Stimulated activated CD4-positive, alpha-beta T cell treated with anti-CD3 and anti-CD28 coated beads, TNF-alpha, amount 100 ng/mL, for 1 hour (primary cell): ENCODE measurements around the gene DCUN1D4.
A peak's percentile ranks its signal among the peaks of the same experiment; 100 is the strongest.
"Not testable (repeated sequence)": the region's sequence is repeated elsewhere in the genome, so short reads cannot be mapped to it uniquely, and the experiment has no call there.

ENCODE experiments used
- DNase-seq, 3 donors: peaks; one replicate each; pipeline ENCODE4 v3.0.0-alpha.2; 2020; ENCODE audit warnings: low read depth in 3 of 3, low spot score in 1 of 3

Gene DCUN1D4

GRCh38 chr4:51893402-51893801, 50.4 kb downstream of the DCUN1D4 start:
- DNase-seq: not testable (repeated sequence)

- no peak for DNase-seq
Observed at GRCh38 chr4:51894059-51894645, 51.2 kb downstream of the DCUN1D4 start.

GRCh38 chr4:51895158-51895557, 52.2 kb downstream of the DCUN1D4 start:
- no peak for DNase-seq

GRCh38 chr4:51895816-51896408, 53.0 kb downstream of the DCUN1D4 start:
- DNase-seq: peak; percentile 3 to 13 (median 10)

GRCh38 chr4:51901363-51901762, 58.4 kb downstream of the DCUN1D4 start:
- DNase-seq: no peak

GRCh38 chr4:51906167-51906958, 63.4 kb downstream of the DCUN1D4 start:
- DNase-seq: no peak

- no peak for DNase-seq
Observed at GRCh38 chr4:51907006-51907669, 64.2 kb downstream of the DCUN1D4 start.

- DNase-seq: no peak
Observed at GRCh38 chr4:51909236-51909703, 66.3 kb downstream of the DCUN1D4 start.

GRCh38 chr4:51918251-51918650, 75.3 kb downstream of the DCUN1D4 start:
- DNase-seq: no peak

- no peak for DNase-seq
Observed at GRCh38 chr4:51923343-51923742, 80.4 kb downstream of the DCUN1D4 start.

- DNase-seq: no peak
Observed at GRCh38 chr4:51925307-51925706, 82.4 kb downstream of the DCUN1D4 start.

GRCh38 chr4:51930557-51930956, 87.6 kb downstream of the DCUN1D4 start:
- DNase-seq: no peak

- no peak for DNase-seq
Observed at GRCh38 chr4:51931461-51931860, 88.5 kb downstream of the DCUN1D4 start.

- DNase-seq: no peak
Observed at GRCh38 chr4:51932261-51932660, 89.3 kb downstream of the DCUN1D4 start.

- DNase-seq: no peak
Observed at GRCh38 chr4:51932684-51933083, 89.7 kb downstream of the DCUN1D4 start.

- DNase-seq: not testable (repeated sequence)
Observed at GRCh38 chr4:51940460-51940859, 97.5 kb downstream of the DCUN1D4 start.

GRCh38 chr4:51942108-51942832, 99.3 kb downstream of the DCUN1D4 start:
- DNase-seq: no peak

GRCh38 chr4:51942833-51943215, 99.9 kb downstream of the DCUN1D4 start:
- no peak for DNase-seq

GRCh38 chr4:51943221-51943620, 100.3 kb downstream of the DCUN1D4 start:
- DNase-seq: no peak

- no peak for DNase-seq
Observed at GRCh38 chr4:51958199-51958968, 115.4 kb downstream of the DCUN1D4 start.
